Activated naive CD4-positive, alpha-beta T cell treated with anti-CD3 and anti-CD28 coated beads, Interleukin-2, amount 50 U/mL, for 24 hours (primary cell): Measurements from ENCODE around the gene ACACA.
A peak's percentile ranks its signal among the peaks of the same experiment; 100 is the strongest.
"Not testable (repeated sequence)": the region's sequence is repeated elsewhere in the genome, so short reads cannot be mapped to it uniquely, and the experiment has no call there.

ENCODE experiments used
- H3K27ac Mint-ChIP-seq: one replicate; pipeline ENCODE4 v1.8.0; 2021; ENCODE audit warnings: mild to moderate bottlenecking, mixed read lengths
- H3K27me3 Mint-ChIP-seq: one replicate; pipeline ENCODE4 v1.8.0; 2021; ENCODE audit warnings: mixed read lengths
- H3K36me3 Mint-ChIP-seq: one replicate; pipeline ENCODE4 v1.8.0; 2021; ENCODE audit warnings: mixed read lengths
- H3K4me1 Mint-ChIP-seq: one replicate; pipeline ENCODE4 v1.8.0; 2021; ENCODE audit warnings: mixed read lengths
- H3K4me3 Mint-ChIP-seq: one replicate; pipeline ENCODE4 v1.8.0; 2021; ENCODE audit warnings: mild to moderate bottlenecking, mixed read lengths
- H3K9me3 Mint-ChIP-seq: one replicate; pipeline ENCODE4 v1.8.0; 2021; ENCODE audit warnings: mixed read lengths

The ACACA gene

GRCh38 chr17:37410357-37410756 lies 3.7 kb upstream of the ACACA start:
- no peak overlapping the region for H3K27ac Mint-ChIP-seq
- H3K4me1 Mint-ChIP-seq: peaks cover 36% of the 10 kb centered on the region
- no peaks in the 10 kb centered on the region for H3K9me3 Mint-ChIP-seq
- H3K4me3 Mint-ChIP-seq: no peak overlapping the region
- H3K36me3 Mint-ChIP-seq: peaks cover 14% of the 10 kb centered on the region
- no peaks in the 10 kb centered on the region for H3K27me3 Mint-ChIP-seq

GRCh38 chr17:37408145-37408479 lies 1.5 kb upstream of the ACACA start:
- not testable (repeated sequence) for H3K36me3 Mint-ChIP-seq, H3K27ac Mint-ChIP-seq, H3K27me3 Mint-ChIP-seq, H3K9me3 Mint-ChIP-seq
- H3K4me3 Mint-ChIP-seq: peak overlapping the region; percentile 95
- peaks cover 46% of the 10 kb centered on the region for H3K4me1 Mint-ChIP-seq

DNA sequence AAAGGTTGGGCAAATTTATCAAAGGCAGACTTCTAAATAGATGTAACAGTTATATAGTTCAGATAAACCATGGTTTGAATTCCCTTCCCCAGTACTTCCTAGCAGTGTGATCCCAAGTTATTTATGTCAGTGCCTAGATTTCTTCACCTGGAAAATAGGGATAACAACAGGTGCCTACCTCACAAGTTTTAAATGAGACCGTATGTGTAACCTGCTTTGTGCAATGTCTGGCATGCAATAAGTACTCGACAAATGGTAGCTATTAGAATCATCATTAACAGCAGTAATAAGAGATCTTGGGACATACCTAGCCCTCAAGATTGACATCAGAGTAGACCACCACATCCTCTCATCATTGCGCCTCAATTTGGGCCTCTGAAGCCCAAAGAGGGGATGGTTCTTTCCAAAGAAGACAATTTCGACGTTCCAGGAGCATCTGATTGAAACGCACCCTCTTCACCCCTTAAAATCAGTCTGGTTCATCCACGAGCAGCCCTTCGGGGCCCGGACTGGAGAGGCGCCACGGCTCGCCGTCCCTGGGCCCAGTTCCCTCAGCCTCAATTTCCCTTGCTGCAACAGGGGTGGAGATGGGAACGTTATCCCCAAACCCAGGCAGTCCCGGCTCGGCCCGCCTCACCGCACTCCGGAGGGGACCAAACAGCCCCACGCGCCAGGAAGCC lies 541 bp downstream of the ACACA start:
- Mint-ChIP-seq H3K27me3 (no peaks in the 10 kb centered on the region), H3K4me1 (peaks cover 53% of the 10 kb centered on the region), H3K36me3 (peaks cover 1% of the 10 kb centered on the region), H3K4me3 (peak overlapping the region; percentile 99), H3K9me3 (no peaks in the 10 kb centered on the region), H3K27ac (peak overlapping the region; percentile 98)

GRCh38 chr17:37405522-37405921 lies 1.1 kb downstream of the ACACA start:
- Mint-ChIP-seq H3K4me1 (peaks cover 48% of the 10 kb centered on the region), H3K27ac (peak overlapping the region; percentile 98), H3K4me3 (peak overlapping the region; percentile 99)
- not testable (repeated sequence) for H3K9me3 Mint-ChIP-seq, H3K36me3 Mint-ChIP-seq, H3K27me3 Mint-ChIP-seq

DNA sequence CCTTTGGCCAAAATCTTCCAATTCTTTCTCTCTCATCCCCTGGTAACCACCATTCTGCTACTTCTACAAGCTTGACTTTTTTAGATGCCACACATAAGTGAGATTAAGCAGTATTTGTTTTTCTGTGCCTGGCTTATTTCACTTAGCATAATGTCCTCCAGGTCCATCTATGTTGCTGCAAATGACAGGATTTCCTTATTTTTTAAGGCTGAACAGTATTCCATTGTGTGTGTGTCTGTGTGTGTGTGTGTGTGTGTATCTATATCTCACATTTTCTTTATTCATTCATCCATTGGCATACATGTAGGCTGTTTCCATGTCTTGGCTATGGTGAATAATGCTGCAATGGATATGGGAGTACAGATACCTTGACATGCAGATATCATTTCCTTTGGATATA lies 6.1 kb downstream of the ACACA start:
- Mint-ChIP-seq H3K4me1 (peaks cover 31% of the 10 kb centered on the region), H3K27me3 (no peaks in the 10 kb centered on the region), H3K4me3 (no peak overlapping the region), H3K9me3 (no peaks in the 10 kb centered on the region), H3K36me3 (peaks cover 1% of the 10 kb centered on the region), H3K27ac (no peak overlapping the region)

- Mint-ChIP-seq H3K9me3 (no peaks in the 10 kb centered on the region), H3K27me3 (no peaks in the 10 kb centered on the region), H3K36me3 (no peaks in the 10 kb centered on the region)
Measured at GRCh38 chr17:37399265-37399803, 7.3 kb downstream of the ACACA start.

GRCh38 chr17:37393352-37393751 lies 13.3 kb downstream of the ACACA start:
- Mint-ChIP-seq H3K27ac (no peak overlapping the region), H3K4me3 (no peak overlapping the region), H3K36me3 (no peaks in the 10 kb centered on the region), H3K27me3 (no peaks in the 10 kb centered on the region), H3K4me1 (peaks cover 17% of the 10 kb centered on the region), H3K9me3 (no peaks in the 10 kb centered on the region)

More at GRCh38 chr17:37399265-37399803, 7.3 kb downstream of the ACACA start:
- H3K4me1 Mint-ChIP-seq: peaks cover 22% of the 10 kb centered on the region
- no peak overlapping the region for H3K4me3 Mint-ChIP-seq
- no peak overlapping the region for H3K27ac Mint-ChIP-seq

DNA sequence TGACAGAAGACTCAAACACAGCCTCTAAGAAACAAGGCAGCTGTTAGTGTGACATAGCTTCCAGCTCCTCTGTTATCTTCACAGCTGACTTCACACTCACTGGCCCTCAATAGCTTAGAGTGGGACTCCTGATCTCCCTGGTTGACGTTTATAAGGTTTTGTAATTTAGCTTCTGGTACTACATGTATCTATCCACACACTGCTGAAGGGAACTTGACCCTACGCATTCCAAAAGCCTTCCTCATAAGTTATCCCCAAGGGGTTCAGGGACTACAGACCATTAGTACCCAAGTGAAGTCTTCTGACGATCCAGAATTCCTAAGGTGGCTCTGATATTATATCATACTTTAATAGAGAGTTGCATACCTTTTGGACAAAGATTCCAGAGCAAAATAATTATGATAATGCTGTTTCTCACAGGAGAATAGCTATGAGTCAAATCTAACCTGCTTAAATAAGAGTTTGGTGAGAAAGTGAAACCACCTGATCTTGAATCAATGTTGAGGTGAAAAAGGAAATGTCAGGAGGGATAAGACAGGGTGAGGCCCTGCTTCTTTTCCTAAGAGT lies 14.5 kb downstream of the ACACA start:
- H3K27ac Mint-ChIP-seq: no peak overlapping the region
- no peaks in the 10 kb centered on the region for H3K36me3 Mint-ChIP-seq
- H3K4me3 Mint-ChIP-seq: no peak overlapping the region
- H3K27me3 Mint-ChIP-seq: no peaks in the 10 kb centered on the region
- peaks cover 14% of the 10 kb centered on the region for H3K4me1 Mint-ChIP-seq
- H3K9me3 Mint-ChIP-seq: no peaks in the 10 kb centered on the region

DNA sequence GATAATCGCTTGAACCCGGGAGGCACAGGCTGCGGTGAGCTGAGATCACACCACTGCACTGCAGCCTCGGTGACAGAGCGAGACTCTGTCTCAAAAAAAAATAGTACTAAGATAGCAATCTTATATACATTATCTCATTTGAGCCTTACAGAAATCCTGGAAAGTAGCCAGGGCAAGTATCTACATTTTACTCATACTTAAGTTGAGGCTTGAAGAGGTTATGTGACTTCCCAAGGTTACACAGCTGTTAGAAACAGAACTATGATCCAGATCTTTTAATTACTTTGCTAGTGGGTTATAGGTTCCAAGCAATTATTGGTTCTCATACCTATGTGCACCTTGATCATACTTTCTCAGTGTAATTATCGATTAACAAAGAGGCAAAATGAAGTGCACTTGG lies 15.5 kb downstream of the ACACA start:
- no peak overlapping the region for H3K27ac Mint-ChIP-seq
- no peaks in the 10 kb centered on the region for H3K36me3 Mint-ChIP-seq
- H3K27me3 Mint-ChIP-seq: no peaks in the 10 kb centered on the region
- H3K9me3 Mint-ChIP-seq: no peaks in the 10 kb centered on the region
- H3K4me1 Mint-ChIP-seq: peaks cover 14% of the 10 kb centered on the region
- H3K4me3 Mint-ChIP-seq: no peak overlapping the region

- Mint-ChIP-seq H3K27me3 (no peaks in the 10 kb centered on the region), H3K9me3 (no peaks in the 10 kb centered on the region), H3K4me1 (peaks cover 14% of the 10 kb centered on the region), H3K36me3 (no peaks in the 10 kb centered on the region), H3K4me3 (no peak overlapping the region), H3K27ac (no peak overlapping the region)
Measured at GRCh38 chr17:37389160-37389559, 17.5 kb downstream of the ACACA start.

DNA sequence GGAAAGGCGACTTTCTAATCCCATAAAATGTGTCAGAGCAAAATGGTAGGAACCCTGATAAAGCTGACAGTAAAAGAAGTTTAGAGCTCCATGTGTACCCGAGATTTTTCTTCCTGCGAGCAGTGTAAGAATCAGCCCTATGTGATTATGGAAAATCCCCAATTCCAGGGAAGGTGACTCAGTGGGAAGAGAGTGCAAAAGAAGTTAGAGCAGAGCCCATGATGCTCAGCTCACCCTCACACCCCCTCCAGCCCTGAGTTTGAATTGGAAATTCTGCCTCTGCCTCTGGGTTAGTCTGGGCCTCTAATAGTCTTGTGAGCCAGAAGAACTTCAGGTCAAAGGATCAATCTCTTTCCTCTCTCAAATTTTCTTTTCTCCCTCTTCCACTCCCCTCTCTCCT lies 18.4 kb downstream of the ACACA start:
- Mint-ChIP-seq H3K27ac (no peak overlapping the region), H3K9me3 (no peaks in the 10 kb centered on the region), H3K36me3 (no peaks in the 10 kb centered on the region), H3K4me3 (no peak overlapping the region), H3K27me3 (no peaks in the 10 kb centered on the region), H3K4me1 (peaks cover 14% of the 10 kb centered on the region)

DNA sequence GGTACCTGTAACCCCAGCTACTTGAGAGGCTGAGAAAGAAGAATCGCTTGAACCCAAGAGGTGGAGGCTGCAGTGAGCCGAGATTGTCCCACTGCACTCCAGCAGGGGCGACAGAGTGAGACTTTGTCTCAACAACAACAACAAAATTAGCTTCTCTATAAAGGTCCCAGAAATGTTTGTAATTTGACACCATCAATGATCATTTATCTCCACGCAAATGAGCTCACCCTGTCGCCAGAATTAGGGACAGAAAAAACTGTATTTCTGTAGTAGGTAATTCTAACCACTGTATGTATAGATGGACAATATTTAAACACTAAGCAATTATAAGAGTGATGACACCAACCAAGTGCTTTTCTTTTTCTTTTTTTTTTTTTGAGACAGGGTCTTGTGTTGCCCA lies 20.2 kb downstream of the ACACA start:
- Mint-ChIP-seq H3K27ac (no peak overlapping the region), H3K4me1 (peaks cover 2% of the 10 kb centered on the region), H3K9me3 (no peaks in the 10 kb centered on the region), H3K36me3 (no peaks in the 10 kb centered on the region), H3K4me3 (no peak overlapping the region), H3K27me3 (no peaks in the 10 kb centered on the region)

DNA sequence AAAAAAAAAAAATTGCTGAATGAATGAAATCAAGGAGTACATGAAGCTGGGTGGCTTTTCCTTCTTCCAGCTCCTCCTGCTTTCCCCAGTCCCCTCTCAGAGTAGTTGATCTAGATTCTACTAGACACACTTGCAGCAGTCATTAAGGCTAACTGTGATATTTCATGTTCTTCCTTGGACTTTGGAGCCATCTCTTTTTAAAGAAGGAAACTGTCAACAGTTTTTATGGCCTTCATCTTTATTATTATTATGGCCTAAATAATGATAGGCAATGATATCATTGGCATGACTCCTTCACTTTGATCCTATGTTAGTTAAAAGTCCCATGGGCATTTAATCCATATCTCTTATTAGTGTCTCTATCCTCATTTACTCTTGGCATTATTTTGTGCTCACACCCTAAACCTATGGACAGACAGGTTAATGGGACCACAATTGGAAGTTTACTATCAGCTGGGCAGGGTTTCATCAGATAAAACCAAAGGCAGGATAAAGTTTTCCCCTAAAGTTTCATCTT lies 21.1 kb downstream of the ACACA start:
- Mint-ChIP-seq H3K4me3 (no peak overlapping the region), H3K27ac (no peak overlapping the region), H3K36me3 (no peaks in the 10 kb centered on the region), H3K27me3 (no peaks in the 10 kb centered on the region), H3K9me3 (no peaks in the 10 kb centered on the region), H3K4me1 (no peaks in the 10 kb centered on the region)

- H3K9me3 Mint-ChIP-seq: no peaks in the 10 kb centered on the region
- H3K27ac Mint-ChIP-seq: no peak overlapping the region
- H3K36me3 Mint-ChIP-seq: no peaks in the 10 kb centered on the region
- no peaks in the 10 kb centered on the region for H3K4me1 Mint-ChIP-seq
- no peaks in the 10 kb centered on the region for H3K27me3 Mint-ChIP-seq
- no peak overlapping the region for H3K4me3 Mint-ChIP-seq
Measured at GRCh38 chr17:37384560-37385149, 22.0 kb downstream of the ACACA start.

DNA sequence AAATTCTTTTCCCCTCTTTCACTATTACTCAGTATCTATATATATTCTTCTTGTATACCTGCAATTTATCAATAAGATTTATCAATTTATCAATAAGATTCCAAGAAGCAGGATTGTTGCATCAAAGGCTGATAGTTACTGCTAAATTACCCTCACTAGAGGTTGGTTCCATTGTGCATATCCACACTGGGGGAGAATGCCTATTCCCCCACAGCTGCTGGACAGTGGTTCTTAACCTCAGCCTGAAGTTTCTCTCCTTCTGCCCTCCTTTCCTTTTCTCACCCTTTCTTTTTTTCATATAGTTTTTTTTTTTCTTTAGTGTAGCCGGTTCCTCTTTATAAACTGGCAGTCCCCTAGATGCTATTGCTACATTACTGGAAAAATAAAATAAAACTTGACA lies 24.6 kb downstream of the ACACA start:
- H3K27ac Mint-ChIP-seq: no peak overlapping the region
- no peaks in the 10 kb centered on the region for H3K9me3 Mint-ChIP-seq
- H3K4me3 Mint-ChIP-seq: no peak overlapping the region
- no peaks in the 10 kb centered on the region for H3K27me3 Mint-ChIP-seq
- H3K36me3 Mint-ChIP-seq: no peaks in the 10 kb centered on the region
- no peaks in the 10 kb centered on the region for H3K4me1 Mint-ChIP-seq

GRCh38 chr17:37375706-37376105 lies 30.9 kb downstream of the ACACA start, which contains the start of gene C17orf78:
Gene C17orf78, plus strand, starts transcription at chr17:37375985. Its CDS starts 108 bp downstream, at chr17:37376093.
- no peaks in the 10 kb centered on the region for H3K9me3 Mint-ChIP-seq
- peak within 1 kb of the TSS; percentile 8 for H3K27ac Mint-ChIP-seq
- no peaks in the 10 kb centered on the region for H3K4me1 Mint-ChIP-seq
- H3K4me3 Mint-ChIP-seq: no peak within 1 kb of the TSS
- no peaks in the 10 kb centered on the region for H3K27me3 Mint-ChIP-seq
- no peaks in the 10 kb centered on the region for H3K36me3 Mint-ChIP-seq
